ENCODE measurements around the gene ZNF688. TPM values are rescaled to one million over a fixed set of nuclear protein-coding genes. Genes with fewer than 3 reads are reported as not detected.

ZNF688 gene
- total and polyA plus RNA-seq, 2 experiments from 2014 or later, result 10.4 to 14.7 TPM

DNA sequence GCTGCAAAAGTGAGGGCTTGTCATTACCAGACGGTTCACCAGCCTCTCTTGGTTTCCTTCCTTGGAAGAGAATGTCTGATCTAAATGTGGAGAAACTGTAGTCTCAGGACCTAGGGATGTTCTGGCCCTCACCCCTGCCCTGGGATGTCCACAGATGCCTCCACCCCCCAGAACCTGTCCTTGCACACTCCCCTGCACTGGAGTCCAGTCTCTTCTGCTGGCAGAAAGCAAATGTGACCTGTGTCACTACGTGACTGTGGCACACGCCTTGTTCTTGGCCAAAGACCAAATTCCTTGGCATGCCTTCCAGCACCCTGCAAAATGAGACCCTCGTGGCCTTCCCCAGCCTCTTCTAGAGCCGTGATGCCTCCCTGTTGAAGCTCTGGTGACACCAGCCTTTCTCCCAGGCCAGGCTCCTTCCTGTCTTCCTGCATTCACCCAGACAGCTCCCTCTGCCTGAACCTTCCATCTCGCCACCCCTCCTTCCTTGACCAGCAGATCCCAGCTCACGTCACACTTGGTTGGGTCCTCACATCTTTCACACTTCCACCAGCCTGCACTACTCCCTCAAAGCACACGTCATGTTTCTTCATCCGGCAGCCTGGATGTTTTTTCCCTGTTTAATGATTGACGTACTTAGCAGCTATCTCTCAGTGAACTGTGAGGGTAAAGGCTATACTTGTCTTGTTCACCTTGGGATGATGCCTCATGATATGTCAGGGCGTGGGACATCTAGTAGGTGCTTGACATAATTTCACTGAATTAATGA lies 49.5 kb downstream of the ZNF688 start:
- no peaks in the 10 kb centered on the region for H4K20me1 ChIP-seq (ENCODE audit: insufficient read depth)
- no peaks in the 10 kb centered on the region for H3K36me3 ChIP-seq (ENCODE audit: low read depth)
- no peak for DNase-seq
- H3F3A ChIP-seq (ENCODE audit: insufficient read depth), result 0 out of 2 replicates have a peak, but pooled peaks cover 7% of the 10 kb centered on the region
- H2AFZ ChIP-seq, result no peak overlapping the region
- H3K4me1 ChIP-seq (ENCODE audit: insufficient read depth), result no peaks in the 10 kb centered on the region
- no peak overlapping the region for H3K9ac ChIP-seq
- H3K4me2 ChIP-seq (ENCODE audit: unreplicated experiment), result no peak overlapping the region
- H3K9me3 ChIP-seq (ENCODE audit: low read depth), result no peaks in the 10 kb centered on the region
- H3K27ac ChIP-seq, result no peak overlapping the region
- WGBS, 2 experiments (ENCODE audit: low coverage in 1 of 2, low lambda C conversion rate in 2 of 2, missing lambda C conversion rate in 2 of 2), result 46 to 50% methylated on average over 11 of the region's 11 CpGs
- H3K79me2 ChIP-seq (ENCODE audit: insufficient read depth), result no peaks in the 10 kb centered on the region
- no peaks in the 10 kb centered on the region; the same call in 1 of the 2 replicates for H3K27me3 ChIP-seq (replicated peaks; ENCODE audit: insufficient read depth)
- TF ChIP-seq EZH2phosphoT487 (IDR thresholded peaks at IDR 0.05; ENCODE audit: insufficient read depth, low read depth) (no peak), EZH2 (IDR thresholded peaks at IDR 0.05; ENCODE audit: insufficient read depth, poor library complexity, severe bottlenecking) (no peak)
- no peak overlapping the region for H3K4me3 ChIP-seq
- in situ Hi-C loops (cut with MboI), result no loop called here
- no peaks in the 10 kb centered on the region for H3K9me2 ChIP-seq (ENCODE audit: insufficient read depth)

DNA sequence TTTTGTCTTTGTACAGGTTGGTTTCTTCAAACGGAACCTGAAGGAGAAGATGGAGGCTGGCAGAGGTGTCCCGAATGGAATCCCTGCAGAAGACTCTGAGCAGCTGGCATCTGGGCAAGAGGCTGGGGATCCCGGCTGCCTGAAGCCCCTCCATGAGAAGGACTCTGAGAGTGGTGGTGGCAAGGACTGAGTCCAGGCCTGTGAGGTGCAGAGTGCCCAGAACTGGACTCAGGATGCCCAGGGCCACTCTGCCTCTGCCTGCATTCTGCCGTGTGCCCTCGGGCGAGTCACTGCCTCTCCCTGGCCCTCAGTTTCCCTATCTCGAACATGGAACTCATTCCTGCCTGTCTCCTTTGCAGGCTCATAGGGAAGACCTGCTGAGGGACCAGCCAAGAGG lies 50.0 kb downstream of the ZNF688 start:
- H3K79me2 ChIP-seq (ENCODE audit: insufficient read depth), result no peaks in the 10 kb centered on the region
- WGBS, 2 experiments (ENCODE audit: low coverage in 1 of 2, low lambda C conversion rate in 2 of 2, missing lambda C conversion rate in 2 of 2), result 85 to 93% methylated on average over 7 of the region's 7 CpGs
- no peak overlapping the region for H2AFZ ChIP-seq
- H3K9me2 ChIP-seq (ENCODE audit: insufficient read depth), result no peaks in the 10 kb centered on the region
- no peak overlapping the region for H3K9ac ChIP-seq
- no peak overlapping the region for H3K4me3 ChIP-seq
- no peaks in the 10 kb centered on the region for H4K20me1 ChIP-seq (ENCODE audit: insufficient read depth)
- no peaks in the 10 kb centered on the region; the same call in 1 of the 2 replicates for H3K27me3 ChIP-seq (replicated peaks; ENCODE audit: insufficient read depth)
- H3K9me3 ChIP-seq (ENCODE audit: low read depth), result no peaks in the 10 kb centered on the region
- in situ Hi-C loops (cut with MboI), result no loop called here
- H3K4me2 ChIP-seq (ENCODE audit: unreplicated experiment), result no peak overlapping the region
- H3F3A ChIP-seq (ENCODE audit: insufficient read depth), result 0 out of 2 replicates have a peak, but pooled peaks cover 7% of the 10 kb centered on the region
- no peaks in the 10 kb centered on the region for H3K4me1 ChIP-seq (ENCODE audit: insufficient read depth)
- no peak for DNase-seq
- H3K27ac ChIP-seq, result no peak overlapping the region
- no peak for TF ChIP-seq EZH2phosphoT487 (IDR thresholded peaks at IDR 0.05; ENCODE audit: insufficient read depth, low read depth)
- no peak for TF ChIP-seq EZH2 (IDR thresholded peaks at IDR 0.05; ENCODE audit: insufficient read depth, poor library complexity, severe bottlenecking)
- no peaks in the 10 kb centered on the region for H3K36me3 ChIP-seq (ENCODE audit: low read depth)

Small RNA genes lying within 50 kb of the gene (small RNA-seq; reads per million reads assigned to genes)
- gene AC093249.4 (ENCODE audit: low read depth, low replicate concordance), result not detected

Other genes with a start within 250 kb of the ZNF688 start
- 38.5 and 42.9 TPM in 2 replicates for gene CD2BP2, start 216.4 kb downstream of the ZNF688 start, total RNA-seq (2014; rRNA removed; shearing (Covaris generic))
- 50.0 and 53.4 TPM in 2 replicates for gene CD2BP2, start 216.4 kb downstream of the ZNF688 start, polyA plus RNA-seq (2016; fragmentation: Nextera tagmentation; extraction: Ambion mirVana)
- 41.2 and 43.9 TPM in 2 replicates for gene TBC1D10B, start 201.2 kb downstream of the ZNF688 start, total RNA-seq (2014; rRNA removed; shearing (Covaris generic))
- gene TBC1D10B, start 201.2 kb downstream of the ZNF688 start, polyA plus RNA-seq (2016; fragmentation: Nextera tagmentation; extraction: Ambion mirVana), result 10.3 and 12.2 TPM in 2 replicates
- not detected in 2 replicates for gene MYL11, start 196.9 kb downstream of the ZNF688 start, total RNA-seq (2014; rRNA removed; shearing (Covaris generic))
- 1.5 and 2.1 TPM in 2 replicates for gene MYL11, start 196.9 kb downstream of the ZNF688 start, polyA plus RNA-seq (2016; fragmentation: Nextera tagmentation; extraction: Ambion mirVana)
- not detected in 2 replicates for gene SEPTIN1, start 189.2 kb downstream of the ZNF688 start, total RNA-seq (2014; rRNA removed; shearing (Covaris generic))
- gene SEPTIN1, start 189.2 kb downstream of the ZNF688 start, polyA plus RNA-seq (2016; fragmentation: Nextera tagmentation; extraction: Ambion mirVana), result 1.7 and 1.9 TPM in 2 replicates
- gene ZNF48, start 176.3 kb downstream of the ZNF688 start, total RNA-seq (2014; rRNA removed; shearing (Covaris generic)), result 6.3 and 16.2 TPM in 2 replicates
- 0.65 and 0.81 TPM in 2 replicates for gene ZNF48, start 176.3 kb downstream of the ZNF688 start, polyA plus RNA-seq (2016; fragmentation: Nextera tagmentation; extraction: Ambion mirVana)
- 17.6 and 33.1 TPM in 2 replicates for gene ZNF771, start 164.1 kb downstream of the ZNF688 start, total RNA-seq (2014; rRNA removed; shearing (Covaris generic))
- 20.1 and 21.1 TPM in 2 replicates for gene ZNF771, start 164.1 kb downstream of the ZNF688 start, polyA plus RNA-seq (2016; fragmentation: Nextera tagmentation; extraction: Ambion mirVana)
- 20.2 and 24.3 TPM in 2 replicates for gene DCTPP1, start 141.7 kb downstream of the ZNF688 start, total RNA-seq (2014; rRNA removed; shearing (Covaris generic))
- gene DCTPP1, start 141.7 kb downstream of the ZNF688 start, polyA plus RNA-seq (2016; fragmentation: Nextera tagmentation; extraction: Ambion mirVana), result 45.7 and 47.3 TPM in 2 replicates
- gene SEPHS2, start 125.8 kb downstream of the ZNF688 start, total RNA-seq (2014; rRNA removed; shearing (Covaris generic)), result 6.2 and 6.4 TPM in 2 replicates
- gene SEPHS2, start 125.8 kb downstream of the ZNF688 start, polyA plus RNA-seq (2016; fragmentation: Nextera tagmentation; extraction: Ambion mirVana), result 26.9 and 27.5 TPM in 2 replicates
- 0.65 TPM in 1 of 2 replicates, not detected in the other for gene ITGAL, start 99.0 kb downstream of the ZNF688 start, total RNA-seq (2014; rRNA removed; shearing (Covaris generic))
- gene ITGAL, start 99.0 kb downstream of the ZNF688 start, polyA plus RNA-seq (2016; fragmentation: Nextera tagmentation; extraction: Ambion mirVana), result 0.27 TPM in 1 of 2 replicates, not detected in the other
- 35.3 and 38.4 TPM in 2 replicates for gene ZNF768, start 45.1 kb downstream of the ZNF688 start, total RNA-seq (2014; rRNA removed; shearing (Covaris generic))
- gene ZNF768, start 45.1 kb downstream of the ZNF688 start, polyA plus RNA-seq (2016; fragmentation: Nextera tagmentation; extraction: Ambion mirVana), result 5.0 and 5.7 TPM in 2 replicates
- 7.7 and 15.7 TPM in 2 replicates for gene ZNF747, start 36.9 kb downstream of the ZNF688 start, total RNA-seq (2014; rRNA removed; shearing (Covaris generic))
- 5.4 and 6.7 TPM in 2 replicates for gene ZNF747, start 36.9 kb downstream of the ZNF688 start, polyA plus RNA-seq (2016; fragmentation: Nextera tagmentation; extraction: Ambion mirVana)
- 3.0 and 8.8 TPM in 2 replicates for gene ZNF764, start 13.3 kb downstream of the ZNF688 start, total RNA-seq (2014; rRNA removed; shearing (Covaris generic))
- gene ZNF764, start 13.3 kb downstream of the ZNF688 start, polyA plus RNA-seq (2016; fragmentation: Nextera tagmentation; extraction: Ambion mirVana), result 3.0 TPM in 2 replicates
- gene ZNF785, start 14.0 kb upstream of the ZNF688 start, total RNA-seq (2014; rRNA removed; shearing (Covaris generic)), result 9.0 TPM in 2 replicates
- 5.4 and 6.9 TPM in 2 replicates for gene ZNF785, start 14.0 kb upstream of the ZNF688 start, polyA plus RNA-seq (2016; fragmentation: Nextera tagmentation; extraction: Ambion mirVana)
- gene ZNF689, start 38.7 kb upstream of the ZNF688 start, total RNA-seq (2014; rRNA removed; shearing (Covaris generic)), result 5.7 TPM in 2 replicates
- 4.8 and 5.1 TPM in 2 replicates for gene ZNF689, start 38.7 kb upstream of the ZNF688 start, polyA plus RNA-seq (2016; fragmentation: Nextera tagmentation; extraction: Ambion mirVana)
- 5.6 and 7.2 TPM in 2 replicates for gene PRR14, start 79.2 kb upstream of the ZNF688 start, total RNA-seq (2014; rRNA removed; shearing (Covaris generic))
- 15.2 and 18.0 TPM in 2 replicates for gene PRR14, start 79.2 kb upstream of the ZNF688 start, polyA plus RNA-seq (2016; fragmentation: Nextera tagmentation; extraction: Ambion mirVana)
- 13.9 and 14.2 TPM in 2 replicates for gene FBRS, start 86.7 kb upstream of the ZNF688 start, total RNA-seq (2014; rRNA removed; shearing (Covaris generic))
- gene FBRS, start 86.7 kb upstream of the ZNF688 start, polyA plus RNA-seq (2016; fragmentation: Nextera tagmentation; extraction: Ambion mirVana), result 5.8 and 7.6 TPM in 2 replicates
- 9.1 and 14.3 TPM in 2 replicates for gene SRCAP, start 127.5 kb upstream of the ZNF688 start, total RNA-seq (2014; rRNA removed; shearing (Covaris generic))
- 22.8 and 23.7 TPM in 2 replicates for gene SRCAP, start 127.5 kb upstream of the ZNF688 start, polyA plus RNA-seq (2016; fragmentation: Nextera tagmentation; extraction: Ambion mirVana)
- 12.5 and 19.9 TPM in 2 replicates for gene PHKG2, start 176.7 kb upstream of the ZNF688 start, total RNA-seq (2014; rRNA removed; shearing (Covaris generic))
- 15.7 and 17.0 TPM in 2 replicates for gene PHKG2, start 176.7 kb upstream of the ZNF688 start, polyA plus RNA-seq (2016; fragmentation: Nextera tagmentation; extraction: Ambion mirVana)
- 0.89 and 2.7 TPM in 2 replicates for gene CFAP119, start 190.3 kb upstream of the ZNF688 start, total RNA-seq (2014; rRNA removed; shearing (Covaris generic))
- gene CFAP119, start 190.3 kb upstream of the ZNF688 start, polyA plus RNA-seq (2016; fragmentation: Nextera tagmentation; extraction: Ambion mirVana), result 4.1 and 4.6 TPM in 2 replicates
- 97.9 and 99.0 TPM in 2 replicates for gene RNF40, start 190.6 kb upstream of the ZNF688 start, total RNA-seq (2014; rRNA removed; shearing (Covaris generic))
- 71.2 and 71.5 TPM in 2 replicates for gene RNF40, start 190.6 kb upstream of the ZNF688 start, polyA plus RNA-seq (2016; fragmentation: Nextera tagmentation; extraction: Ambion mirVana)
- 12.2 and 19.3 TPM in 2 replicates for gene ZNF629, start 215.5 kb upstream of the ZNF688 start, total RNA-seq (2014; rRNA removed; shearing (Covaris generic))
- 4.8 and 5.0 TPM in 2 replicates for gene ZNF629, start 215.5 kb upstream of the ZNF688 start, polyA plus RNA-seq (2016; fragmentation: Nextera tagmentation; extraction: Ambion mirVana)